OCI-LY3 (cell line): ENCODE data around the gene CASK.

Experiments used
- CTCF ChIP-seq: fragments of 200-600, 300-600 bp; sonication (generic); IDR thresholded peaks from 2 replicates; pipeline ENCODE4 v1.5.1; 2014; ENCODE audit warnings: antibody characterized with exemption, low read length, low read depth
- EZH2phosphoT487 ChIP-seq: fragments of 200-600 bp; shearing (Covaris generic); IDR thresholded peaks from 2 replicates; pipeline ENCODE4 v1.6.1; 2018; ENCODE audit warnings: antibody characterized with exemption, mixed run types, low read depth

GRCh38 chrX:41666251-41666650, 257.1 kb downstream of the CASK start:
- no peak for TF ChIP-seq CTCF
- no peak for TF ChIP-seq EZH2phosphoT487
